Upper lobe of right lung (tissue), 1 donor: ENCODE measurements around the gene CKAP2L. TPM values are rescaled to one million over a fixed set of nuclear protein-coding genes. Genes with fewer than 3 reads are reported as not detected.

ENCODE experiments used
- ATAC-seq: fragments of 200-7000 bp; cut with Tn5 transposase; one replicate; pipeline ENCODE4 v1.9.1; 2020; ENCODE audit warnings: mild to moderate bottlenecking, moderate library complexity
- DNase-seq: peaks from one replicate; pipeline ENCODE4 v3.0.0-alpha.2; 2020
- H3K27ac ChIP-seq: fragments of 200-600 bp; one replicate; pipeline ENCODE4 v1.8.0; 2022
- H3K27me3 ChIP-seq: fragments of 200-600 bp; one replicate; pipeline ENCODE4 v1.8.0; 2022; ENCODE audit warnings: mild to moderate bottlenecking
- H3K36me3 ChIP-seq: fragments of 200-600 bp; one replicate; pipeline ENCODE4 v1.8.0; 2022
- H3K4me1 ChIP-seq: fragments of 200-600 bp; one replicate; pipeline ENCODE4 v1.8.0; 2022
- H3K4me3 ChIP-seq: fragments of 200-600 bp; one replicate; pipeline ENCODE4 v1.8.0; 2022; ENCODE audit warnings: mild to moderate bottlenecking
- H3K9me3 ChIP-seq: fragments of 200-600 bp; one replicate; pipeline ENCODE4 v1.8.0; 2022
- intact Hi-C: fragments of 100-400 bp; cut with DNase I; formaldehyde crosslinking; loops from one replicate; pipeline ENCODE4 v1.11.0; 2022
- total RNA-seq: library from RNA; stranded (reverse); fragmentation: NEBNext Ultra II Directional; extraction: Animal tissue kit (Norgen Biotek cat#: 25700); gene quantifications from one replicate; pipeline ENCODE4 v1.2.1, GENCODE V29; 2021
- TF ChIP-seq, protein P1 (sequence below): fragments of 200-600 bp; IDR thresholded peaks from one replicate; pipeline ENCODE4 v1.8.0; 2022; ENCODE audit warnings: antibody characterized with exemption
- donor health status: DM: no; HTN: yes; CAD: no; lungs with severe emphysema.

The CKAP2L gene
- total RNA-seq, 1 donor from 2014 or later, result 0.46 TPM

- intact Hi-C loops, result loop anchor here (5.0 kb wide), 1 partner anchor 123 kb away; no protein-coding TSS in a partner anchor
- H3K9me3 ChIP-seq, result no peaks in the 10 kb centered on the region
- TF ChIP-seq, protein P1, sequence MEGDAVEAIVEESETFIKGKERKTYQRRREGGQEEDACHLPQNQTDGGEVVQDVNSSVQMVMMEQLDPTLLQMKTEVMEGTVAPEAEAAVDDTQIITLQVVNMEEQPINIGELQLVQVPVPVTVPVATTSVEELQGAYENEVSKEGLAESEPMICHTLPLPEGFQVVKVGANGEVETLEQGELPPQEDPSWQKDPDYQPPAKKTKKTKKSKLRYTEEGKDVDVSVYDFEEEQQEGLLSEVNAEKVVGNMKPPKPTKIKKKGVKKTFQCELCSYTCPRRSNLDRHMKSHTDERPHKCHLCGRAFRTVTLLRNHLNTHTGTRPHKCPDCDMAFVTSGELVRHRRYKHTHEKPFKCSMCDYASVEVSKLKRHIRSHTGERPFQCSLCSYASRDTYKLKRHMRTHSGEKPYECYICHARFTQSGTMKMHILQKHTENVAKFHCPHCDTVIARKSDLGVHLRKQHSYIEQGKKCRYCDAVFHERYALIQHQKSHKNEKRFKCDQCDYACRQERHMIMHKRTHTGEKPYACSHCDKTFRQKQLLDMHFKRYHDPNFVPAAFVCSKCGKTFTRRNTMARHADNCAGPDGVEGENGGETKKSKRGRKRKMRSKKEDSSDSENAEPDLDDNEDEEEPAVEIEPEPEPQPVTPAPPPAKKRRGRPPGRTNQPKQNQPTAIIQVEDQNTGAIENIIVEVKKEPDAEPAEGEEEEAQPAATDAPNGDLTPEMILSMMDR, result peak; percentile 18
- H3K4me3 ChIP-seq, result no peak overlapping the region
- no peaks in the 10 kb centered on the region for H3K27me3 ChIP-seq
- H3K27ac ChIP-seq, result no peak overlapping the region
- peak; percentile 31 for ATAC-seq
- peaks cover 3% of the 10 kb centered on the region for H3K4me1 ChIP-seq
- no peaks in the 10 kb centered on the region for H3K36me3 ChIP-seq
- no peak for DNase-seq
These were observed 39.6 kb downstream of the CKAP2L start for GRCh38 chr2:112724591-112725525.

DNA sequence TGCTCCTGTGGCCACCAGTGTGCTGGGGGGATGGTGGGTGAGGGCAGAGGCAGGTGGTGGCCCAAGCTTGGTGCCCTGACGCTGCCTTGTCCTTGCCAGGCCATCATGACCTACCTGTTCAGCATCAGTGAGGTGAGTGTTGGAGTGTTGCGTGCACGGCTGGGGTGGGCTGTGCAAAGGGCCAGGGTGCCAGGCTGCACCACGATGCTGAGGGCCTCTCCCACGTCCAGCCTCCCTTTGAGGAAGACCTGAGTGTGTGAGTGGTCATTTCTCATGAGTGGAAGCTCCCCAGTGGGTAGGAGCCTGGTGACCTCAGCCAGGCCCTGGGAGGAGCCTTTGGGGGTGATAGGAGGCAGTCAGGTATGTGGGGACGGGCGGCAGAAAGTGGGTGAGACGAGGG lies 40.4 kb downstream of the CKAP2L start:
- H3K36me3 ChIP-seq, result no peaks in the 10 kb centered on the region
- intact Hi-C loops, result no loop called here
- H3K27me3 ChIP-seq, result no peaks in the 10 kb centered on the region
- H3K27ac ChIP-seq, result no peak overlapping the region
- no peak overlapping the region for H3K4me3 ChIP-seq
- ATAC-seq, result no peak
- no peaks in the 10 kb centered on the region for H3K9me3 ChIP-seq
- H3K4me1 ChIP-seq, result peaks cover 3% of the 10 kb centered on the region
- DNase-seq, result no peak
- TF ChIP-seq, protein P1, result no peak

DNA sequence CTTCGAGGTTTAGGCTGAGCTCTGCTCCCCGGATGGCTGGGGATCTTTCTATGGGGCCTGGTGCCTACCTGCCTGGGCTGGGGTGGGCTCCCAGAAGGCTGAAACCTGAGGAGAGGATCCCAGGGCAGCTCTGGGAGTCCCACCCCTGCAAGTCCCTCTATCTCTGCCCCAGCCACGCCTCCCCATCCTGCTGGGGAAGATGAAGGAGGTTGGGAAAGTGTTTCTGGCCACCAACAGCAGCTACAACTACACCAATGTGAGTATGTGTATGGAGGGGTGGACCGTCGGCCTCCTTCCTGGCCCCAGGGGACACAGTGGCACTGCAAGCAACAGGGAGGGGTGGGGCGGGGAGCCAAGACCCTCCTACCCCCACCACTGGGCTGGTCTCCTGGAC lies 40.9 kb downstream of the CKAP2L start:
- ATAC-seq, result no peak
- intact Hi-C loops, result no loop called here
- Histone ChIP-seq H3K4me1 (peaks cover 3% of the 10 kb centered on the region), H3K4me3 (no peak overlapping the region), H3K27ac (no peak overlapping the region), H3K9me3 (no peaks in the 10 kb centered on the region), H3K27me3 (no peaks in the 10 kb centered on the region), H3K36me3 (no peaks in the 10 kb centered on the region)
- no peak for DNase-seq
- TF ChIP-seq, protein P1, result no peak

GRCh38 chr2:112722816-112723546 lies 41.4 kb downstream of the CKAP2L start:
- H3K4me3 ChIP-seq, result no peak overlapping the region
- intact Hi-C loops, result no loop called here
- H3K27me3 ChIP-seq, result no peaks in the 10 kb centered on the region
- H3K9me3 ChIP-seq, result no peaks in the 10 kb centered on the region
- no peak overlapping the region for H3K27ac ChIP-seq
- TF ChIP-seq, protein P1, result no peak
- no peak for ATAC-seq
- no peak for DNase-seq
- no peaks in the 10 kb centered on the region for H3K36me3 ChIP-seq
- H3K4me1 ChIP-seq, result peaks cover 3% of the 10 kb centered on the region

- no peak overlapping the region for H3K27ac ChIP-seq
- H3K4me3 ChIP-seq, result no peak overlapping the region
- H3K9me3 ChIP-seq, result no peaks in the 10 kb centered on the region
- no peaks in the 10 kb centered on the region for H3K27me3 ChIP-seq
- intact Hi-C loops, result no loop called here
- H3K36me3 ChIP-seq, result no peaks in the 10 kb centered on the region
- TF ChIP-seq, protein P1, result no peak
- H3K4me1 ChIP-seq, result peaks cover 3% of the 10 kb centered on the region
- DNase-seq (no peak), ATAC-seq (no peak)
These were observed 42.4 kb downstream of the CKAP2L start for GRCh38 chr2:112721819-112722522.
